Spleen (tissue), 11 donors: ENCODE results near the gene VPS54. TPM values are rescaled to one million over a fixed set of nuclear protein-coding genes. Genes with fewer than 3 reads are reported as not detected.

Experiments
- DNase-seq: peaks from one replicate; pipeline ENCODE4 v3.0.0-alpha.2; 2020
- H3K27ac ChIP-seq, 8 donors: fragments of 200-600 bp; sonication (generic) in 7 of 8; 1 replicate in 4 of 8; 2 replicates in 4 of 8; pipeline versions ENCODE4 v1.5.0 to v1.8.0; 2016 to 2021; ENCODE audit warnings: inconsistent platforms in 4 of 8, mild to moderate bottlenecking in 4 of 8, moderate library complexity in 1 of 8
- H3K27me3 ChIP-seq, 7 donors: fragments of 200-600 bp; sonication (generic) in 6 of 7; replicated peaks in 1 of 7; 1 replicate in 4 of 7; 2 replicates in 3 of 7; pipeline versions ENCODE4 v1.5.0 to v1.8.0; 2016 to 2021; ENCODE audit warnings: inconsistent platforms in 3 of 7, mild to moderate bottlenecking in 1 of 7
- H3K36me3 ChIP-seq, 6 donors: fragments of 200-600 bp; sonication (generic) in 5 of 6; 1 replicate in 4 of 6; 2 replicates in 2 of 6; pipeline versions ENCODE4 v1.5.0 to v1.8.0; 2016 to 2021; ENCODE audit warnings: inconsistent platforms in 2 of 6
- H3K4me1 ChIP-seq, 6 donors: fragments of 200-600 bp; sonication (generic) in 5 of 6; 1 replicate in 3 of 6; 2 replicates in 3 of 6; pipeline versions ENCODE4 v1.5.0 to v1.8.0; 2016 to 2021; ENCODE audit warnings: inconsistent platforms in 3 of 6
- H3K4me3 ChIP-seq, 8 donors: fragments of 200-600 bp; sonication (generic) in 7 of 8; 1 replicate in 4 of 8; 2 replicates in 4 of 8; pipeline versions ENCODE4 v1.5.0 to v1.8.0; 2016 to 2021; ENCODE audit warnings: inconsistent platforms in 4 of 8, mild to moderate bottlenecking in 4 of 8, moderate library complexity in 2 of 8
- H3K9me3 ChIP-seq, 8 donors: fragments of 200-600 bp; sonication (generic) in 7 of 8; 1 replicate in 4 of 8; 2 replicates in 4 of 8; pipeline versions ENCODE4 v1.5.0 to v1.8.0; 2016 to 2021; ENCODE audit warnings: inconsistent platforms in 4 of 8
- CTCF ChIP-seq, 11 experiments: fragments of 200-600 bp in 7 of 11; fragments of 450-650 bp in 4 of 11; sonication (generic) in 4 of 11; IDR thresholded peaks in 8 of 11; conservative IDR thresholded peaks in 3 of 11; 1 replicate in 7 of 11; 2 replicates in 4 of 11; pipeline versions ENCODE4 v1.4.0 to v1.8.0; 2016 to 2021; ENCODE audit warnings: antibody characterized with exemption in 11 of 11, inconsistent platforms in 4 of 11, mild to moderate bottlenecking in 1 of 11
- POLR2A ChIP-seq, 3 donors: fragments of 450-650 bp; IDR thresholded peaks; one replicate each; pipeline ENCODE4 v1.5.1; 2017; ENCODE audit warnings: antibody characterized with exemption in 3 of 3, mild to moderate bottlenecking in 1 of 3
- POLR2AphosphoS5 ChIP-seq, 3 donors: sonication (generic); formaldehyde crosslinking; IDR thresholded peaks; one replicate each; pipeline ENCODE4 v1.5.1; 2017; ENCODE audit warnings: antibody characterized with exemption in 3 of 3
- WGBS, 5 donors: extraction: QIAGEN DNeasy Blood & Tissue Kit in 3 of 5; methylation state at CpG; one replicate each; pipeline versions ENCODE4 v1.1.5 to v1.1.7; 2013 to 2018; 5-methylcytosine and 5-hydroxymethylcytosine counted together
- intact Hi-C: fragments of 100-400 bp; cut with DNase I; formaldehyde crosslinking; loops from one replicate; pipeline ENCODE4 v1.15.0; 2023; ENCODE audit warnings: low total_unique reads
- polyA plus RNA-seq, 3 donors: library from polyadenylated mRNA; stranded (reverse); fragments of 200-250 nt; gene quantifications; one replicate each; pipeline ENCODE4 v1.2.1, GENCODE V29; 2013
- total RNA-seq, 7 donors: library from RNA; depleted of rRNA in 3 of 7; stranded (reverse); fragments of >200 nt in 3 of 7; fragmentation: NEBNext Ultra II Directional in 4 of 7; extraction: Animal tissue kit (Norgen Biotek cat#: 25700) in 4 of 7; gene quantifications; one replicate each; pipeline versions ENCODE4 v1.1.0 to v1.2.1, GENCODE V29; 2016 to 2021
- donor health status: healthy with polysubstance abuse.
- donor health status: DM: no; HTN: no; CAD: no; lungs with moderate emphysema.
- donor health status: DM: no; HTN: no; CAD: no.
- donor health status: Bipolar disorder and iron deficiency.
- donor health status: healthy.
- donor health status: DM: no; HTN: no; CAD: no.
- donor health status: DM: yes; HTN: yes; CAD: no.

The VPS54 gene
- total and polyA plus RNA-seq, 10 donors: 9.2 to 31.3 (median 23.8) TPM

GRCh38 chr2:64012115-64012514 is 7.1 kb downstream of the VPS54 start:
- Histone ChIP-seq H3K4me3 (no peak overlapping the region), H3K36me3 (no peaks in the 10 kb centered on the region), H3K27me3 (no peaks in the 10 kb centered on the region), H3K4me1 (peaks cover 0 to 81% (median 31%) of the 10 kb centered on the region in 6 donors), H3K9me3 (no peaks in the 10 kb centered on the region), H3K27ac (no peak overlapping the region)
- 68 to 96% (median 94%) methylated on average over 2 of the region's 2 CpGs for WGBS, 5 donors
- no peak for DNase-seq
- intact Hi-C loops: no loop called here
- TF ChIP-seq POLR2AphosphoS5 (IDR thresholded peaks at IDR 0.05) (no peak), POLR2A (IDR thresholded peaks at IDR 0.05) (no peak), CTCF (IDR thresholded peaks at IDR 0.05 in 8 of 11, conservative IDR thresholded peaks at IDR 0.05 in 3 of 11) (no peak)

GRCh38 chr2:64008434-64009009 is 10.7 kb downstream of the VPS54 start:
- WGBS, 5 donors: 79 to 96% (median 85%) methylated on average over 4 of the region's 4 CpGs
- Histone ChIP-seq H3K27ac (peak overlapping the region in 2 of 8 donors; percentile 35 to 38), H3K4me3 (no peak overlapping the region)

GRCh38 chr2:64007924-64008323 is 11.3 kb downstream of the VPS54 start:
- intact Hi-C loops: no loop called here
- WGBS, 5 donors: 58 to 91% (median 76%) methylated on average over 7 of the region's 7 CpGs
- H3K36me3 ChIP-seq: peaks cover 0 to 15% (median 0%) of the 10 kb centered on the region in 6 donors
- DNase-seq: no peak
- peak overlapping the region in 2 of 8 donors; percentile 35 to 38 for H3K27ac ChIP-seq
- TF ChIP-seq POLR2A (IDR thresholded peaks at IDR 0.05): no peak
- no peak for TF ChIP-seq CTCF (IDR thresholded peaks at IDR 0.05 in 8 of 11, conservative IDR thresholded peaks at IDR 0.05 in 3 of 11)
- TF ChIP-seq POLR2AphosphoS5 (IDR thresholded peaks at IDR 0.05): no peak
- H3K27me3 ChIP-seq: no peaks in the 10 kb centered on the region
- H3K4me3 ChIP-seq: no peak overlapping the region
- H3K9me3 ChIP-seq: no peaks in the 10 kb centered on the region
- H3K4me1 ChIP-seq: peaks cover 0 to 58% (median 11%) of the 10 kb centered on the region in 6 donors

More at GRCh38 chr2:64008434-64009009, 10.7 kb downstream of the VPS54 start:
- H3K27me3 ChIP-seq: no peaks in the 10 kb centered on the region
- H3K4me1 ChIP-seq: peaks cover 0 to 58% (median 11%) of the 10 kb centered on the region in 6 donors
- no peak for DNase-seq
- TF ChIP-seq CTCF (IDR thresholded peaks at IDR 0.05 in 8 of 11, conservative IDR thresholded peaks at IDR 0.05 in 3 of 11) (no peak), POLR2AphosphoS5 (IDR thresholded peaks at IDR 0.05) (no peak), POLR2A (IDR thresholded peaks at IDR 0.05) (no peak)
- H3K36me3 ChIP-seq: peaks cover 0 to 15% (median 0%) of the 10 kb centered on the region in 6 donors
- intact Hi-C loops: no loop called here
- H3K9me3 ChIP-seq: no peaks in the 10 kb centered on the region

GRCh38 chr2:64005707-64006356 is 13.4 kb downstream of the VPS54 start:
- intact Hi-C loops: no loop called here
- Histone ChIP-seq H3K36me3 (peaks cover 0 to 16% (median 0%) of the 10 kb centered on the region in 6 donors), H3K4me3 (no peak overlapping the region), H3K9me3 (no peaks in the 10 kb centered on the region), H3K27me3 (no peaks in the 10 kb centered on the region), H3K27ac (no peak overlapping the region), H3K4me1 (peaks cover 0 to 44% (median 8%) of the 10 kb centered on the region in 6 donors)
- TF ChIP-seq CTCF (IDR thresholded peaks at IDR 0.05 in 8 of 11, conservative IDR thresholded peaks at IDR 0.05 in 3 of 11) (no peak), POLR2AphosphoS5 (IDR thresholded peaks at IDR 0.05) (no peak), POLR2A (IDR thresholded peaks at IDR 0.05) (no peak)
- DNase-seq: no peak
- WGBS, 5 donors: 96 to 98% (median 96%) methylated on average over 2 of the region's 2 CpGs
